ENCODE results near the gene HIVEP3. TPM values are rescaled to one million over a fixed set of nuclear protein-coding genes. Genes with fewer than 3 reads are reported as not detected.

Gene HIVEP3
- total RNA-seq, 2 donors from 2014 or later, result 4.7 to 5.8 TPM

- no peak overlapping the region for H3K4me3 ChIP-seq
- no peaks in the 10 kb centered on the region for H3K36me3 ChIP-seq
- TF ChIP-seq CTCF (IDR thresholded peaks at IDR 0.05), result no peak
- no peaks in the 10 kb centered on the region for H3K9me3 ChIP-seq
- no peak overlapping the region for H3K27ac ChIP-seq
- no peaks in the 10 kb centered on the region for H3K27me3 ChIP-seq
- H3K4me1 ChIP-seq, result no peaks in the 10 kb centered on the region
- no peak for DNase-seq (ENCODE audit: low spot score)
These were observed 329.3 kb downstream of the HIVEP3 start for GRCh38 chr1:41589395-41589794.

GRCh38 chr1:41588334-41588875, 330.3 kb downstream of the HIVEP3 start:
- no peak for DNase-seq (ENCODE audit: low spot score)
- Histone ChIP-seq H3K9me3 (no peaks in the 10 kb centered on the region), H3K4me3 (no peak overlapping the region), H3K36me3 (no peaks in the 10 kb centered on the region), H3K27ac (no peak overlapping the region), H3K4me1 (no peaks in the 10 kb centered on the region), H3K27me3 (no peaks in the 10 kb centered on the region)
- no peak for TF ChIP-seq CTCF (IDR thresholded peaks at IDR 0.05)

- no peak overlapping the region for H3K4me3 ChIP-seq
- TF ChIP-seq CTCF (IDR thresholded peaks at IDR 0.05), result no peak
- DNase-seq (ENCODE audit: low spot score), result no peak
- H3K4me1 ChIP-seq, result no peaks in the 10 kb centered on the region
- no peak overlapping the region for H3K27ac ChIP-seq
- H3K27me3 ChIP-seq, result no peaks in the 10 kb centered on the region
- no peaks in the 10 kb centered on the region for H3K36me3 ChIP-seq
- H3K9me3 ChIP-seq, result no peaks in the 10 kb centered on the region
These were observed 330.9 kb downstream of the HIVEP3 start for GRCh38 chr1:41587791-41588190.

- no peak overlapping the region for H3K27ac ChIP-seq
- TF ChIP-seq CTCF (IDR thresholded peaks at IDR 0.05), result no peak
- H3K9me3 ChIP-seq, result no peaks in the 10 kb centered on the region
- H3K4me1 ChIP-seq, result no peaks in the 10 kb centered on the region
- no peaks in the 10 kb centered on the region for H3K27me3 ChIP-seq
- DNase-seq (ENCODE audit: low spot score), result no peak
- no peaks in the 10 kb centered on the region for H3K36me3 ChIP-seq
- no peak overlapping the region for H3K4me3 ChIP-seq
These were observed 332.5 kb downstream of the HIVEP3 start for GRCh38 chr1:41586230-41586629.

- TF ChIP-seq CTCF (IDR thresholded peaks at IDR 0.05), result no peak
- Histone ChIP-seq H3K36me3 (no peaks in the 10 kb centered on the region), H3K9me3 (no peaks in the 10 kb centered on the region), H3K27me3 (no peaks in the 10 kb centered on the region), H3K27ac (no peak overlapping the region), H3K4me1 (no peaks in the 10 kb centered on the region), H3K4me3 (no peak overlapping the region)
- no peak for DNase-seq (ENCODE audit: low spot score)
These were observed 334.8 kb downstream of the HIVEP3 start for GRCh38 chr1:41583658-41584547.

Measured in right atrium auricular region (tissue), 2 donors.